HCT116 (cell line): Measurements from ENCODE around the gene PRDM2. TPM values are rescaled to one million over a fixed set of nuclear protein-coding genes. Genes with fewer than 3 reads are reported as not detected.

Experiments used
- ATAC-seq: fragments of 200-7000 bp; cut with Tn5 transposase; 2 replicates; pipeline ENCODE4 v1.9.1; 2020; ENCODE audit warnings: mild to moderate bottlenecking, moderate library complexity
- BruUV-seq: library from RNA; stranded (reverse); fragments of 400-500 nt; replicated peaks from 2 replicates; lab custom pipeline; 2021; lab: Mats Ljungman, UMichigan
- CTCF ChIA-PET: fragments of 300-600 bp; sonication (Branson Sonifier 250); formaldehyde crosslinking; loops from one replicate; lab custom pipeline; 2021; ENCODE audit warnings: antibody characterized with exemption; lab: Charles Lee
- POLR2A ChIA-PET: fragments of 300-600, 350-600 bp; sonication (Branson Sonifier 250); formaldehyde crosslinking; loops from one replicate; lab custom pipeline; 2021; ENCODE audit warnings: antibody characterized with exemption; lab: Charles Lee
- RAD21 ChIA-PET, 2 experiments: fragments of 300-600 bp; sonication (Branson Sonifier 250); formaldehyde crosslinking; loops; one replicate each; lab custom pipeline; 2023; ENCODE audit warnings: low total read pairs in 2 of 2; ENCODE audit not compliant: uncharacterized antibody in 2 of 2, unreplicated experiment in 2 of 2, low non-redundant PET in 1 of 2; lab: Charles Lee
- DNase-seq: peaks from one replicate; pipeline ENCODE4 v3.0.0-alpha.2; 2010; ENCODE audit warnings: low read depth, low spot score
- H2AFZ ChIP-seq: fragments of 200-600 bp; shearing (Covaris generic), sonication (generic); 2 replicates; pipeline ENCODE4 v1.6.1; 2017; ENCODE audit warnings: low read depth, mixed run types, mixed read lengths, antibody characterized with exemption, low read length; ENCODE audit not compliant: poor library complexity, severe bottlenecking
- H3K27ac ChIP-seq: 2 replicates; pipeline ENCODE4 v1.5.1; 2012; ENCODE audit warnings: low read depth, low read length
- H3K27me3 ChIP-seq: fragments of 200-600 bp; sonication (generic); 2 replicates; pipeline ENCODE4 v1.6.1; 2016; ENCODE audit warnings: mixed run types, low read length, mixed read lengths; ENCODE audit not compliant: insufficient read depth
- H3K36me3 ChIP-seq, 2 experiments: fragments of 200-500 bp in 1 of 2; fragments of 200-600 bp in 1 of 2; sonication (Bioruptor generic) in 1 of 2; sonication (generic) in 1 of 2; 2 replicates each; pipeline versions ENCODE4 v1.5.1 to v1.6.1; 2014 to 2016; ENCODE audit warnings: low read length in 2 of 2, inconsistent platforms in 1 of 2, mixed read lengths in 1 of 2, mixed run types in 1 of 2; ENCODE audit not compliant: insufficient read depth in 2 of 2, control insufficient read depth in 1 of 2
- H3K4me1 ChIP-seq, 2 experiments: fragments of 200-600 bp in 1 of 2; sonication (generic) in 1 of 2; 2 replicates each; pipeline versions ENCODE4 v1.5.1 to v1.6.1; 2012 to 2017; ENCODE audit warnings: low read length in 2 of 2, inconsistent platforms in 1 of 2, mild to moderate bottlenecking in 1 of 2, mixed read lengths in 1 of 2, mixed run types in 1 of 2, moderate library complexity in 1 of 2; ENCODE audit not compliant: insufficient read depth in 2 of 2, control insufficient read depth in 1 of 2
- H3K4me2 ChIP-seq: fragments of 200-600 bp; sonication (generic); 2 replicates; pipeline ENCODE4 v1.6.1; 2017; ENCODE audit warnings: mixed run types, low read length, mixed read lengths
- H3K4me3 ChIP-seq, 2 experiments: fragments of 200-600 bp in 1 of 2; sonication (generic) in 1 of 2; replicated peaks in 1 of 2; 2 replicates each; pipeline ENCODE4 v1.5.1; 2011 to 2016; ENCODE audit warnings: low read length in 2 of 2, control low read depth in 1 of 2, low read depth in 1 of 2, mild to moderate bottlenecking in 1 of 2, mixed read lengths in 1 of 2, mixed run types in 1 of 2
- H3K79me2 ChIP-seq: fragments of 200-600 bp; sonication (generic); 2 replicates; pipeline ENCODE4 v1.6.1; 2017; ENCODE audit warnings: mild to moderate bottlenecking, mixed run types, low read length, moderate library complexity, mixed read lengths; ENCODE audit not compliant: insufficient read depth
- H3K9ac ChIP-seq: fragments of 200-600 bp; sonication (generic); 2 replicates; pipeline ENCODE4 v1.6.1; 2016; ENCODE audit warnings: low read length, mixed read lengths
- H3K9me2 ChIP-seq: fragments of 200-600 bp; sonication (generic), shearing (Covaris generic); 2 replicates; pipeline ENCODE4 v1.6.1; 2017; ENCODE audit warnings: mixed run types, mild to moderate bottlenecking, moderate library complexity; ENCODE audit not compliant: insufficient read depth
- H3K9me3 ChIP-seq, 2 experiments: fragments of 200-500 bp in 1 of 2; fragments of 200-600 bp in 1 of 2; sonication (Bioruptor generic) in 1 of 2; sonication (generic) in 1 of 2; 2 replicates each; pipeline ENCODE4 v1.6.1; 2014 to 2017; ENCODE audit warnings: low read length in 2 of 2, mixed read lengths in 2 of 2, inconsistent platforms in 1 of 2, low read depth in 1 of 2, mild to moderate bottlenecking in 1 of 2, mixed run types in 1 of 2, moderate library complexity in 1 of 2; ENCODE audit not compliant: control insufficient read depth in 1 of 2, insufficient read depth in 1 of 2
- H4K20me1 ChIP-seq: fragments of 200-600 bp; sonication (generic), shearing (Covaris generic); 2 replicates; pipeline ENCODE4 v1.6.1; 2017; ENCODE audit warnings: mixed run types, mild to moderate bottlenecking, moderate library complexity; ENCODE audit not compliant: insufficient read depth
- EGR1 ChIP-seq: IDR thresholded peaks from 2 replicates; pipeline ENCODE4 v1.6.1; 2012; ENCODE audit warnings: low read depth
- ZNF274 ChIP-seq: fragments of 200-500 bp; sonication (Bioruptor generic); IDR thresholded peaks from 2 replicates; pipeline ENCODE4 v1.6.1; 2014; ENCODE audit warnings: mild to moderate bottlenecking, low read depth, low read length, inconsistent platforms
- intact Hi-C: fragments of 100-400 bp; cut with micrococcal nuclease; formaldehyde crosslinking; loops from 2 replicates; pipeline ENCODE4 v1.10.0; 2022
- total RNA-seq: library from RNA; stranded (reverse); gene quantifications from one replicate; pipeline ENCODE4 v1.2.1, GENCODE V29; 2021; ENCODE audit not compliant: unreplicated experiment
- TF ChIP-seq, protein P1 (sequence below), 3 experiments: fragments of 200-600 bp in 1 of 3; sonication (generic) in 1 of 3; IDR thresholded peaks in 2 of 3; conservative IDR thresholded peaks in 1 of 3; 2 replicates each; pipeline ENCODE4 v1.5.1; 2012 to 2017; ENCODE audit warnings: low read depth in 2 of 3, low read length in 2 of 3, antibody characterized with exemption in 1 of 3, borderline replicate concordance in 1 of 3, control low read depth in 1 of 3, mild to moderate bottlenecking in 1 of 3, mixed read lengths in 1 of 3, mixed run types in 1 of 3, moderate library complexity in 1 of 3; ENCODE audit not compliant: insufficient read depth in 1 of 3

The PRDM2 gene
- total RNA-seq, 1 experiment from 2014 or later = 17.3 TPM

DNA sequence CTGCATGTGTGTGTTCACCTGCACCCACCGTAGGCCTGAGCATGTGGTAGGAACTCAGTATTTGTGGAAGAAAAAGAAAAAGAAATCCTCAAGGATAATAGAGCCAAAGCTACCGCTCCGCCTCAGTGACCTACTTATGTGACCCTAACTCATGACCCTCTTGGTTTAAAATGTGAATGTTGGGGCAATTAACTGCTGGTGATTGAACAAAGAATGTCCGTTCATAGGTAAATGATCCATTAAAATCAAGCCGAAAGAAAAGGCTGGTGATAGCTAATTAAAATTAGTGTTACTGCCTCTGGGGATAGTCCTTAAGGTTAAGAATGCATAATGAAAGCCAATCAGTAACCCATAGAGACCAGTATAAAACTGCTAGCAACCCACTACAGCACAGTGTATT lies 98.1 kb downstream of the PRDM2 start (continued):
- TF ChIP-seq, protein P1, sequence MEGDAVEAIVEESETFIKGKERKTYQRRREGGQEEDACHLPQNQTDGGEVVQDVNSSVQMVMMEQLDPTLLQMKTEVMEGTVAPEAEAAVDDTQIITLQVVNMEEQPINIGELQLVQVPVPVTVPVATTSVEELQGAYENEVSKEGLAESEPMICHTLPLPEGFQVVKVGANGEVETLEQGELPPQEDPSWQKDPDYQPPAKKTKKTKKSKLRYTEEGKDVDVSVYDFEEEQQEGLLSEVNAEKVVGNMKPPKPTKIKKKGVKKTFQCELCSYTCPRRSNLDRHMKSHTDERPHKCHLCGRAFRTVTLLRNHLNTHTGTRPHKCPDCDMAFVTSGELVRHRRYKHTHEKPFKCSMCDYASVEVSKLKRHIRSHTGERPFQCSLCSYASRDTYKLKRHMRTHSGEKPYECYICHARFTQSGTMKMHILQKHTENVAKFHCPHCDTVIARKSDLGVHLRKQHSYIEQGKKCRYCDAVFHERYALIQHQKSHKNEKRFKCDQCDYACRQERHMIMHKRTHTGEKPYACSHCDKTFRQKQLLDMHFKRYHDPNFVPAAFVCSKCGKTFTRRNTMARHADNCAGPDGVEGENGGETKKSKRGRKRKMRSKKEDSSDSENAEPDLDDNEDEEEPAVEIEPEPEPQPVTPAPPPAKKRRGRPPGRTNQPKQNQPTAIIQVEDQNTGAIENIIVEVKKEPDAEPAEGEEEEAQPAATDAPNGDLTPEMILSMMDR (IDR thresholded peaks at IDR 0.05 in 2 of 3, conservative IDR thresholded peaks at IDR 0.05 in 1 of 3; ENCODE audit: borderline replicate concordance in 1 of 3, insufficient read depth in 1 of 3, low read depth in 2 of 3, low read length in 2 of 3) = no peak
- TF ChIP-seq ZNF274 (no peak), EGR1 (no peak)

DNA sequence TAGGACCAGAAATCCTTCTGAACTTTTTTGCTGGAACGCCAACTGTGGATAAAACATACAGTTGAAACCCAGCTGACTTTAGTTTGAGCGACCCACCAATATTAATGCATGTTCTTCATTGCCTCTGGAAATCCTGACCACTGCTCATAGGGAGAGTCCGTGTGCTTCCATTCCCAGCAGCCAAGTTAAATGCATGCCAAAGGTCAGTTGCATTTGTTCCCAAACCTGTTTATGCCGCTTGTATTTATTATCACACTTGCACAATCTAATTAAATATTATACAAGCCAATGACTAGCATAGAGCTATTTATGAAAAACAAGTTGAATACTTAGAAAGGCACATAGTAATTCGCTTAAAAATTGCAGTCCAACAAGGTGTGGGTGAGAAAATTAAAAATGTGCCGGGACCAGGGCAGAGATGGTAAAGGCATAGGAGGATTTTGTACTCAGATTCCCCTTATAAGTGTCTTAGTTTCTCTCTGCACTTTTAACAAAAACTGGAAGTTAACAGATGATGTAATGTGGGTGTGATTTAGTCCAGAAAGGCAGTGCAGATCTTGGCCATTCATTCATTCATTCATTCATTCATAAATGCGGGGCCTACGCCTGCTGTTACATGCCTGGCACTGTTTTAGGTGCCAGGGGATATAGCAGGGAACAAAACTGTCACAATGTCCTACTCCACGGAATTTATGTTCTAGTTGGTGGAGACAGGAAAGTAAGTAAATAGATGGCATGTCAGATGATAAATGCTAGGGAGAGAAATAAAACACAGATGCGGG lies 99.7 kb downstream of the PRDM2 start:
- H3K9ac ChIP-seq = no peak overlapping the region
- TF ChIP-seq, protein P1 (IDR thresholded peaks at IDR 0.05 in 2 of 3, conservative IDR thresholded peaks at IDR 0.05 in 1 of 3; ENCODE audit: borderline replicate concordance in 1 of 3, insufficient read depth in 1 of 3, low read depth in 2 of 3, low read length in 2 of 3) = no peak
- no peaks in the 10 kb centered on the region for H3K36me3 ChIP-seq
- no peaks in the 10 kb centered on the region for H3K9me2 ChIP-seq
- ChIA-PET RAD21 (no interaction called here), POLR2A (no interaction called here), CTCF (interaction anchor here (1.3 kb wide), 1 partner anchor 29 kb away, joined by 4 read pairs; no protein-coding TSS in a partner anchor)
- H3K27me3 ChIP-seq = no peaks in the 10 kb centered on the region
- intact Hi-C loops = no loop called here
- no peak overlapping the region for H2AFZ ChIP-seq
- DNase-seq (no peak), ATAC-seq (no peak)
- no peaks in the 10 kb centered on the region for H3K9me3 ChIP-seq
- no peak overlapping the region for H3K27ac ChIP-seq
- no peaks in the 10 kb centered on the region for H3K4me1 ChIP-seq
- H3K79me2 ChIP-seq = no peaks in the 10 kb centered on the region
- no peak overlapping the region for H3K4me3 ChIP-seq
- H4K20me1 ChIP-seq = no peaks in the 10 kb centered on the region
- no peak overlapping the region for H3K4me2 ChIP-seq
- BruUV-seq = no TSS peak
